HCT116 (cell line): Measurements from ENCODE around the gene LYSMD3. TPM values are rescaled to one million over a fixed set of nuclear protein-coding genes. Genes with fewer than 3 reads are reported as not detected.

ENCODE experiments used
- ATAC-seq: fragments of 200-7000 bp; cut with Tn5 transposase; 2 replicates; pipeline ENCODE4 v1.9.1; 2020; ENCODE audit warnings: mild to moderate bottlenecking, moderate library complexity
- BruUV-seq: library from RNA; stranded (reverse); fragments of 400-500 nt; replicated peaks from 2 replicates; lab custom pipeline; 2021; lab: Mats Ljungman, UMichigan
- CTCF ChIA-PET: fragments of 300-600 bp; sonication (Branson Sonifier 250); formaldehyde crosslinking; loops from one replicate; lab custom pipeline; 2021; ENCODE audit warnings: antibody characterized with exemption; lab: Charles Lee
- POLR2A ChIA-PET: fragments of 300-600, 350-600 bp; sonication (Branson Sonifier 250); formaldehyde crosslinking; loops from one replicate; lab custom pipeline; 2021; ENCODE audit warnings: antibody characterized with exemption; lab: Charles Lee
- RAD21 ChIA-PET, 2 experiments: fragments of 300-600 bp; sonication (Branson Sonifier 250); formaldehyde crosslinking; loops; one replicate each; lab custom pipeline; 2023; ENCODE audit warnings: low total read pairs in 2 of 2; ENCODE audit not compliant: uncharacterized antibody in 2 of 2, unreplicated experiment in 2 of 2, low non-redundant PET in 1 of 2; lab: Charles Lee
- DNase-seq: peaks from one replicate; pipeline ENCODE4 v3.0.0-alpha.2; 2010; ENCODE audit warnings: low read depth, low spot score
- H2AFZ ChIP-seq: fragments of 200-600 bp; shearing (Covaris generic), sonication (generic); 2 replicates; pipeline ENCODE4 v1.6.1; 2017; ENCODE audit warnings: low read depth, mixed run types, mixed read lengths, antibody characterized with exemption, low read length; ENCODE audit not compliant: poor library complexity, severe bottlenecking
- H3K27ac ChIP-seq: 2 replicates; pipeline ENCODE4 v1.5.1; 2012; ENCODE audit warnings: low read depth, low read length
- H3K27me3 ChIP-seq: fragments of 200-600 bp; sonication (generic); 2 replicates; pipeline ENCODE4 v1.6.1; 2016; ENCODE audit warnings: mixed run types, low read length, mixed read lengths; ENCODE audit not compliant: insufficient read depth
- H3K36me3 ChIP-seq, 2 experiments: fragments of 200-500 bp in 1 of 2; fragments of 200-600 bp in 1 of 2; sonication (Bioruptor generic) in 1 of 2; sonication (generic) in 1 of 2; 2 replicates each; pipeline versions ENCODE4 v1.5.1 to v1.6.1; 2014 to 2016; ENCODE audit warnings: low read length in 2 of 2, inconsistent platforms in 1 of 2, mixed read lengths in 1 of 2, mixed run types in 1 of 2; ENCODE audit not compliant: insufficient read depth in 2 of 2, control insufficient read depth in 1 of 2
- H3K4me1 ChIP-seq, 2 experiments: fragments of 200-600 bp in 1 of 2; sonication (generic) in 1 of 2; 2 replicates each; pipeline versions ENCODE4 v1.5.1 to v1.6.1; 2012 to 2017; ENCODE audit warnings: low read length in 2 of 2, inconsistent platforms in 1 of 2, mild to moderate bottlenecking in 1 of 2, mixed read lengths in 1 of 2, mixed run types in 1 of 2, moderate library complexity in 1 of 2; ENCODE audit not compliant: insufficient read depth in 2 of 2, control insufficient read depth in 1 of 2
- H3K4me2 ChIP-seq: fragments of 200-600 bp; sonication (generic); 2 replicates; pipeline ENCODE4 v1.6.1; 2017; ENCODE audit warnings: mixed run types, low read length, mixed read lengths
- H3K4me3 ChIP-seq, 2 experiments: fragments of 200-600 bp in 1 of 2; sonication (generic) in 1 of 2; replicated peaks in 1 of 2; 2 replicates each; pipeline ENCODE4 v1.5.1; 2011 to 2016; ENCODE audit warnings: low read length in 2 of 2, control low read depth in 1 of 2, low read depth in 1 of 2, mild to moderate bottlenecking in 1 of 2, mixed read lengths in 1 of 2, mixed run types in 1 of 2
- H3K79me2 ChIP-seq: fragments of 200-600 bp; sonication (generic); 2 replicates; pipeline ENCODE4 v1.6.1; 2017; ENCODE audit warnings: mild to moderate bottlenecking, mixed run types, low read length, moderate library complexity, mixed read lengths; ENCODE audit not compliant: insufficient read depth
- H3K9ac ChIP-seq: fragments of 200-600 bp; sonication (generic); 2 replicates; pipeline ENCODE4 v1.6.1; 2016; ENCODE audit warnings: low read length, mixed read lengths
- H3K9me2 ChIP-seq: fragments of 200-600 bp; sonication (generic), shearing (Covaris generic); 2 replicates; pipeline ENCODE4 v1.6.1; 2017; ENCODE audit warnings: mixed run types, mild to moderate bottlenecking, moderate library complexity; ENCODE audit not compliant: insufficient read depth
- H3K9me3 ChIP-seq, 2 experiments: fragments of 200-500 bp in 1 of 2; fragments of 200-600 bp in 1 of 2; sonication (Bioruptor generic) in 1 of 2; sonication (generic) in 1 of 2; 2 replicates each; pipeline ENCODE4 v1.6.1; 2014 to 2017; ENCODE audit warnings: low read length in 2 of 2, mixed read lengths in 2 of 2, inconsistent platforms in 1 of 2, low read depth in 1 of 2, mild to moderate bottlenecking in 1 of 2, mixed run types in 1 of 2, moderate library complexity in 1 of 2; ENCODE audit not compliant: control insufficient read depth in 1 of 2, insufficient read depth in 1 of 2
- H4K20me1 ChIP-seq: fragments of 200-600 bp; sonication (generic), shearing (Covaris generic); 2 replicates; pipeline ENCODE4 v1.6.1; 2017; ENCODE audit warnings: mixed run types, mild to moderate bottlenecking, moderate library complexity; ENCODE audit not compliant: insufficient read depth
- CBX3 ChIP-seq: IDR thresholded peaks from 2 replicates; pipeline ENCODE4 v1.6.1; 2012; ENCODE audit warnings: low read depth
- JUND ChIP-seq: IDR thresholded peaks from 2 replicates; pipeline ENCODE4 v1.6.1; 2012
- POLR2A ChIP-seq: IDR thresholded peaks from 2 replicates; pipeline ENCODE4 v1.7.0; 2011; ENCODE audit warnings: borderline replicate concordance; ENCODE audit not compliant: insufficient read depth, insufficient read length; ENCODE audit errors: extremely low read depth
- SIN3A ChIP-seq: IDR thresholded peaks from 2 replicates; pipeline ENCODE4 v1.6.1; 2012; ENCODE audit warnings: low read depth
- SP1 ChIP-seq: IDR thresholded peaks from 2 replicates; pipeline ENCODE4 v1.6.1; 2012; ENCODE audit warnings: low read depth
- TCF7L2 ChIP-seq: IDR thresholded peaks from 2 replicates; pipeline ENCODE4 v1.7.0; 2011; ENCODE audit warnings: borderline replicate concordance, inconsistent platforms; ENCODE audit not compliant: insufficient read depth, insufficient read length; ENCODE audit errors: extremely low read depth
- ZNF274 ChIP-seq: fragments of 200-500 bp; sonication (Bioruptor generic); IDR thresholded peaks from 2 replicates; pipeline ENCODE4 v1.6.1; 2014; ENCODE audit warnings: mild to moderate bottlenecking, low read depth, low read length, inconsistent platforms
- intact Hi-C: fragments of 100-400 bp; cut with micrococcal nuclease; formaldehyde crosslinking; loops from 2 replicates; pipeline ENCODE4 v1.10.0; 2022
- total RNA-seq: library from RNA; stranded (reverse); gene quantifications from one replicate; pipeline ENCODE4 v1.2.1, GENCODE V29; 2021; ENCODE audit not compliant: unreplicated experiment
- TF ChIP-seq, protein P1 (sequence below): IDR thresholded peaks from 2 replicates; pipeline ENCODE4 v1.6.1; 2012; ENCODE audit warnings: low read depth
- TF ChIP-seq, protein P2 (sequence below): IDR thresholded peaks from 2 replicates; pipeline ENCODE4 v1.6.1; 2012
- TF ChIP-seq, protein P3 (sequence below): IDR thresholded peaks from 2 replicates; pipeline ENCODE4 v1.6.1; 2012
- TF ChIP-seq, protein P4 (sequence below), 3 experiments: fragments of 200-600 bp in 1 of 3; sonication (generic) in 1 of 3; IDR thresholded peaks in 2 of 3; conservative IDR thresholded peaks in 1 of 3; 2 replicates each; pipeline ENCODE4 v1.5.1; 2012 to 2017; ENCODE audit warnings: low read depth in 2 of 3, low read length in 2 of 3, antibody characterized with exemption in 1 of 3, borderline replicate concordance in 1 of 3, control low read depth in 1 of 3, mild to moderate bottlenecking in 1 of 3, mixed read lengths in 1 of 3, mixed run types in 1 of 3, moderate library complexity in 1 of 3; ENCODE audit not compliant: insufficient read depth in 1 of 3

Gene LYSMD3
- total RNA-seq, 1 experiment from 2014 or later, result 18.0 TPM

DNA sequence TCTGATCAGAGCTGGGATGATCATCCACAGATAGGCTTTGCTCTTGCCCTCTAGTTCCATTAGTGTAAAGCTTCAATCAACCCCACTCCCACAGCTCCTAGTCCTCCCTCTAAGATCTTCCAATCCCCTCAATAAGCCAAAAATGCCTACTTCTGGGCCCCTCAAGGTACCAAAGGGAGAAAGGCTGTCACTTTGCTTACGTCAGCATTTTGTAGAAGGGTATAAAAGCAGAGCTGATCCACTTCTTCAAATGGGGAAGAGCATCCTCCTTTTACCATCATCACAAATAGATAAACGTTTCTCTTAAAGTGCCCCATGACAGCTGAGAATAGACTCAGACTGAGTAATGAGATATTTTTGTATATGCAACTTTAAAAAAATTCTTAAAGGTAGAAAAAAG lies 16.1 kb upstream of the LYSMD3 start:
- Histone ChIP-seq H3K27ac (no peak overlapping the region), H3K4me3 (no peak overlapping the region), H3K9ac (no peak overlapping the region), H3K36me3 (no peaks in the 10 kb centered on the region), H3K9me3 (no peaks in the 10 kb centered on the region), H3K4me1 (peaks cover 0 to 8% of the 10 kb centered on the region in 2 experiments; a peak in 2 of 4 replicates), H3K27me3 (no peaks in the 10 kb centered on the region), H3K9me2 (no peaks in the 10 kb centered on the region), H3K79me2 (no peaks in the 10 kb centered on the region), H3K4me2 (no peak overlapping the region), H4K20me1 (no peaks in the 10 kb centered on the region), H2AFZ (no peak overlapping the region)
- CTCF ChIA-PET, result interaction anchor here (0.8 kb wide), 1 partner anchor 238 kb away, joined by 3 read pairs; no protein-coding TSS in a partner anchor
- no TSS peak for BruUV-seq
- no peak for ATAC-seq
- POLR2A ChIA-PET, result no interaction called here
- TF ChIP-seq ZNF274 (no peak), JUND (no peak)
- intact Hi-C loops, result no loop called here
- no peak for DNase-seq
- RAD21 ChIA-PET, result no interaction called here

DNA sequence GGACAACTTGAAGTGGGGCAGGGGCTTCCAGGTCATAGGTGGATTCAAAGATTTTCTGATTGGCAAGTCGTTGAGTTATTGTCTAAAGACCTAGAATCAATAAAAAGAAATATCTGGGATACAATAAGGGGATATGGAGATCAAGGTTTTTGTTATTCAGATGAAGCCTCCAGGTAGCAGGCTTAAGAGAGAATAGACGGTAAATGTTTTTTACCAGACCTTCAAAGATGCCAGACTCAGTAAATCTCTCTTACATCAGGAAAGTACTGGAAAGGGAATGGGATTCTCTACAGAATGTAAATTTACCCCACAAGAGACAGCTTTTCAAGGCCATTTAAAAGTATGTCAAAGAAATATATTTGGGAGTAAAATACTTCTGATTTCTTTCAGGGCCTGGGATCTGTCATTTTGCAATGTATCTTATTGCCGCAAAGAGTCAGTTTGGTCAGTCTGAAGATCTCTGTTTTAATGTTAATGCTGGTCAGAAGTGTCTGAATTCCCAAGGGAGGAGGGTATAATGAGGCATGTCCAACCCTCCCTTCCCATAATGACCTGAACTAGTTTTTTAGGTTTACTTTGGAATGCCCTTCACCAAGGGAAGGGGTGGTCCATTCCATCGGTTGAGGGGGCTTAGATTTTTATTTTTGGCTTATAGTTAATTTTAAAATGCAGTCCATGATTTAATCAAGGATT lies 13.6 kb upstream of the LYSMD3 start:
- H3K9me2 ChIP-seq, result no peaks in the 10 kb centered on the region
- peaks cover 0 to under 1% of the 10 kb centered on the region in 2 experiments; a peak in 2 of 4 replicates for H3K4me1 ChIP-seq
- no peak for TF ChIP-seq POLR2A
- TF ChIP-seq CBX3, result no peak
- TF ChIP-seq, protein P1, sequence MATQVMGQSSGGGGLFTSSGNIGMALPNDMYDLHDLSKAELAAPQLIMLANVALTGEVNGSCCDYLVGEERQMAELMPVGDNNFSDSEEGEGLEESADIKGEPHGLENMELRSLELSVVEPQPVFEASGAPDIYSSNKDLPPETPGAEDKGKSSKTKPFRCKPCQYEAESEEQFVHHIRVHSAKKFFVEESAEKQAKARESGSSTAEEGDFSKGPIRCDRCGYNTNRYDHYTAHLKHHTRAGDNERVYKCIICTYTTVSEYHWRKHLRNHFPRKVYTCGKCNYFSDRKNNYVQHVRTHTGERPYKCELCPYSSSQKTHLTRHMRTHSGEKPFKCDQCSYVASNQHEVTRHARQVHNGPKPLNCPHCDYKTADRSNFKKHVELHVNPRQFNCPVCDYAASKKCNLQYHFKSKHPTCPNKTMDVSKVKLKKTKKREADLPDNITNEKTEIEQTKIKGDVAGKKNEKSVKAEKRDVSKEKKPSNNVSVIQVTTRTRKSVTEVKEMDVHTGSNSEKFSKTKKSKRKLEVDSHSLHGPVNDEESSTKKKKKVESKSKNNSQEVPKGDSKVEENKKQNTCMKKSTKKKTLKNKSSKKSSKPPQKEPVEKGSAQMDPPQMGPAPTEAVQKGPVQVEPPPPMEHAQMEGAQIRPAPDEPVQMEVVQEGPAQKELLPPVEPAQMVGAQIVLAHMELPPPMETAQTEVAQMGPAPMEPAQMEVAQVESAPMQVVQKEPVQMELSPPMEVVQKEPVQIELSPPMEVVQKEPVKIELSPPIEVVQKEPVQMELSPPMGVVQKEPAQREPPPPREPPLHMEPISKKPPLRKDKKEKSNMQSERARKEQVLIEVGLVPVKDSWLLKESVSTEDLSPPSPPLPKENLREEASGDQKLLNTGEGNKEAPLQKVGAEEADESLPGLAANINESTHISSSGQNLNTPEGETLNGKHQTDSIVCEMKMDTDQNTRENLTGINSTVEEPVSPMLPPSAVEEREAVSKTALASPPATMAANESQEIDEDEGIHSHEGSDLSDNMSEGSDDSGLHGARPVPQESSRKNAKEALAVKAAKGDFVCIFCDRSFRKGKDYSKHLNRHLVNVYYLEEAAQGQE, result no peak
- TF ChIP-seq SIN3A, result no peak
- TF ChIP-seq, protein P2, sequence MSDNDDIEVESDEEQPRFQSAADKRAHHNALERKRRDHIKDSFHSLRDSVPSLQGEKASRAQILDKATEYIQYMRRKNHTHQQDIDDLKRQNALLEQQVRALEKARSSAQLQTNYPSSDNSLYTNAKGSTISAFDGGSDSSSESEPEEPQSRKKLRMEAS, result no peak
- TF ChIP-seq, protein P3, sequence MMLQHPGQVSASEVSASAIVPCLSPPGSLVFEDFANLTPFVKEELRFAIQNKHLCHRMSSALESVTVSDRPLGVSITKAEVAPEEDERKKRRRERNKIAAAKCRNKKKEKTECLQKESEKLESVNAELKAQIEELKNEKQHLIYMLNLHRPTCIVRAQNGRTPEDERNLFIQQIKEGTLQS, result no peak
- TF ChIP-seq, protein P4, sequence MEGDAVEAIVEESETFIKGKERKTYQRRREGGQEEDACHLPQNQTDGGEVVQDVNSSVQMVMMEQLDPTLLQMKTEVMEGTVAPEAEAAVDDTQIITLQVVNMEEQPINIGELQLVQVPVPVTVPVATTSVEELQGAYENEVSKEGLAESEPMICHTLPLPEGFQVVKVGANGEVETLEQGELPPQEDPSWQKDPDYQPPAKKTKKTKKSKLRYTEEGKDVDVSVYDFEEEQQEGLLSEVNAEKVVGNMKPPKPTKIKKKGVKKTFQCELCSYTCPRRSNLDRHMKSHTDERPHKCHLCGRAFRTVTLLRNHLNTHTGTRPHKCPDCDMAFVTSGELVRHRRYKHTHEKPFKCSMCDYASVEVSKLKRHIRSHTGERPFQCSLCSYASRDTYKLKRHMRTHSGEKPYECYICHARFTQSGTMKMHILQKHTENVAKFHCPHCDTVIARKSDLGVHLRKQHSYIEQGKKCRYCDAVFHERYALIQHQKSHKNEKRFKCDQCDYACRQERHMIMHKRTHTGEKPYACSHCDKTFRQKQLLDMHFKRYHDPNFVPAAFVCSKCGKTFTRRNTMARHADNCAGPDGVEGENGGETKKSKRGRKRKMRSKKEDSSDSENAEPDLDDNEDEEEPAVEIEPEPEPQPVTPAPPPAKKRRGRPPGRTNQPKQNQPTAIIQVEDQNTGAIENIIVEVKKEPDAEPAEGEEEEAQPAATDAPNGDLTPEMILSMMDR (IDR thresholded peaks at IDR 0.05 in 2 of 3, conservative IDR thresholded peaks at IDR 0.05 in 1 of 3; ENCODE audit: borderline replicate concordance in 1 of 3, insufficient read depth in 1 of 3, low read depth in 2 of 3, low read length in 2 of 3), result no peak
- TF ChIP-seq SP1, result no peak
- TF ChIP-seq TCF7L2, result no peak
- H3K4me3 ChIP-seq, result no peak overlapping the region
- intact Hi-C loops, result no loop called here
- H3K36me3 ChIP-seq, result no peaks in the 10 kb centered on the region
- POLR2A ChIA-PET, result no interaction called here
- no peak overlapping the region for H3K4me2 ChIP-seq
- ATAC-seq (no peak), DNase-seq (no peak)
- H4K20me1 ChIP-seq, result no peaks in the 10 kb centered on the region
- RAD21 ChIA-PET, result no interaction called here
- H3K79me2 ChIP-seq, result no peaks in the 10 kb centered on the region
- H3K27ac ChIP-seq, result no peak overlapping the region
- CTCF ChIA-PET, result no interaction called here
- H3K9ac ChIP-seq, result no peak overlapping the region
- H3K27me3 ChIP-seq, result no peaks in the 10 kb centered on the region
- no TSS peak for BruUV-seq
- H2AFZ ChIP-seq, result no peak overlapping the region
- no peaks in the 10 kb centered on the region for H3K9me3 ChIP-seq
